ENCODE results near the gene ATP11A.

DNA sequence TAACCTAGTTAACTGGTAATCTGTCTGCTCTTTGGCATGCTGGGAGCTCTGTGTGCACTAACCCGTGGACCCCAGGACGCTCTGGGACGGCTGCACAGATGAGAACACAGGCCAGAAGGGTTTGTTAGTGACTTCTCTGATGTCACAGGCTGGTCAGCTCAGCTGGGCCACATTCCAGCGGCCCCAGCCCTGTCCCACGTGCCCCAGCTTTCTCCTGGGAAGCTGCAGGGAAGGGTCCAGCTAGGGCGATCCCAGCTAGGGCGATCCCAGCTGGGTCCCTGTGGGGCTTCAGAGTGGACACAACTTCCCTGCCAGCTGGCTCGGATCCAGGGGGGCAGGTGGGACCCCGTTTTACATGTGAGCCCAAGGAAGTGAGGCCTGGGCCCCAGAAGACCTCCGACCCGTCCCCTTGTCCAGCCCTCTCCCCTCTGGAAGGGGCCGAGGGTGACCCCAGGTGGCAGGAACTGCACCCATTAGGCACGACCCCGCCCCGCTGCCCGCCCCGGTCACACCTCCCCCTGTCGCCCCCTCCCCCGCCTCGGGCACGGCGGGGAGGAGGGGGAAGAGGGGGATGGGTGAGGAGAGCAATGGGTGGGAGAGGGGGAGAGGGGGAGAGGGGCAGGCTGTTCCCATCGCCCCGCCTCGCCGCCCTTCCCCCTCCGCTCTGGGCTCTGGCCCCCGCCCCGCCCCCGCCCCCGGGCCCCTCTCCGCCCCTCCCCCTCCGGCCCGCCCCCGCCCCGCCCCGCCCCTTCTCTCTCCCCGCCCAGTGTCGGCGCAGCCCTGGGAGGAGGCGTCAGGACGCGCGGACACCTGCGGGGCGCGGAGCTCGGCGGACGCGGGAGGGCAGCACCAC lies 204.0 kb downstream of the ATP11A start:
- TF ChIP-seq ZNF274 (IDR thresholded peaks at IDR 0.05; ENCODE audit: low read depth, low read length) (no peak), YY1 (IDR thresholded peaks at IDR 0.05; ENCODE audit: insufficient read depth, insufficient read length) (no peak)

Measured in NT2/D1 (cell line).